Thyroid gland (tissue), 4 donors: ENCODE data around the gene SMURF1. TPM values are rescaled to one million over a fixed set of nuclear protein-coding genes. Genes with fewer than 3 reads are reported as not detected.

Experiments
- DNase-seq, 2 donors: peaks; one replicate each; pipeline ENCODE4 v3.0.0-alpha.2; 2019
- H3K27ac ChIP-seq, 3 donors: fragments of 200-600 bp; sonication (generic); 1 replicate in 2 of 3; 2 replicates in 1 of 3; pipeline ENCODE4 v1.5.1; 2016 to 2019; ENCODE audit warnings: mild to moderate bottlenecking in 1 of 3, moderate library complexity in 1 of 3
- H3K27me3 ChIP-seq: fragments of 200-600 bp; sonication (generic); one replicate; pipeline ENCODE4 v1.5.1; 2019
- H3K36me3 ChIP-seq, 2 donors: fragments of 200-600 bp; sonication (generic); one replicate each; pipeline ENCODE4 v1.5.1; 2016 to 2019
- H3K4me1 ChIP-seq, 2 donors: fragments of 200-600 bp; sonication (generic); one replicate each; pipeline ENCODE4 v1.5.1; 2017 to 2019
- H3K4me3 ChIP-seq, 3 donors: fragments of 200-600 bp; sonication (generic); replicated peaks in 1 of 3; 1 replicate in 2 of 3; 2 replicates in 1 of 3; pipeline ENCODE4 v1.5.1; 2016; ENCODE audit warnings: mild to moderate bottlenecking in 1 of 3
- H3K9me3 ChIP-seq: fragments of 200-600 bp; sonication (generic); one replicate; pipeline ENCODE4 v1.5.1; 2017
- POLR2A ChIP-seq, 2 donors: fragments of 450-650 bp; IDR thresholded peaks; one replicate each; pipeline ENCODE4 v1.6.1; 2017; ENCODE audit warnings: antibody characterized with exemption in 2 of 2, mild to moderate bottlenecking in 2 of 2, moderate library complexity in 1 of 2
- WGBS, 2 donors: methylation state at CpG; one replicate each; pipeline ENCODE4 v1.1.5; 2017; 5-methylcytosine and 5-hydroxymethylcytosine counted together
- intact Hi-C: fragments of 100-400 bp; cut with DNase I; formaldehyde crosslinking; loops from one replicate; pipeline ENCODE4 v1.15.1; 2023
- total RNA-seq, 4 donors: library from RNA; depleted of rRNA; stranded (reverse); fragments of >200 nt; gene quantifications; one replicate each; pipeline ENCODE4 v1.2.3, GENCODE V29; 2016
- TF ChIP-seq, protein P1 (sequence below), 6 experiments: fragments of 200-600 bp in 3 of 6; fragments of 450-650 bp in 3 of 6; sonication (generic) in 3 of 6; IDR thresholded peaks; one replicate each; pipeline ENCODE4 v1.5.1; 2016 to 2019; ENCODE audit warnings: antibody characterized with exemption in 6 of 6, mild to moderate bottlenecking in 2 of 6, inconsistent platforms in 1 of 6, moderate library complexity in 1 of 6

Gene SMURF1
- total RNA-seq, 4 donors from 2014 or later: 13.9 to 20.6 (median 16.7) TPM

DNA sequence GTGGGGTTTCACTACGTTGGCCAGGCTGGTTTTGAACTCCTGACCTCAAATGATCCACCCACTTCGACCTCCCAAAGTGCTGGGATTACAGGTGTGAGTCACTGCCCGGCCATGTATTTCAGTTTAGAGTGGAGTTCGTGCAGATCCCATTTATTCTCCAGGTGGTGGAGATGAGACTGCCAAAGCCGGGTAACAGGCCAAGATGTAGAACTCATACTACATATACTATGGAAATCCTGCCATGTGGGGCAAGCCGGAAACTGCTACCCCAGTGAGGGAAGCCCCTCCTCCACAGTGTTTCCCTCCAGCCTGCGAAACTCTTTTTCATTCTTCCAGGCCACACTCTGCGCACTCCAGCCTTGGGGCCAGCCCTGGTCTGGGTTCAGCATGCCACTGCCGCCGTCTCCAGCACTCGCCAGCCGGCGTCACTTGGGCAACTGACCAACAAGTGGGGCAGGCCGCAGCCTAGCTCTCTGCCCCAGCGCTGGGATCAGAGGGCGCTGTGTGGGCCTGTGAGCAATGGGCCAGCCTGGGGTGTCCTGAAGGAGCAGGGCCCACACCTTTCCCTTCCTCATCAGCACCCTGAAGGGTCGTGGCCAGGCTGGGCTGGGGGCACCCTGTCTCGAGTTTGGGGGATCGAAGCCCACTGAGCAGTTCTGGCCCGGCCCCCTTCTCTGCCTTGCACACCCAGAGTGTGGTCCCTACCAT is 143.6 kb downstream of the SMURF1 start:
- Histone ChIP-seq H3K27ac (no peak overlapping the region), H3K4me1 (peaks cover 3% of the 10 kb centered on the region in 2 donors), H3K36me3 (peaks cover 16 to 37% of the 10 kb centered on the region in 2 donors), H3K4me3 (no peak overlapping the region), H3K27me3 (no peaks in the 10 kb centered on the region), H3K9me3 (no peaks in the 10 kb centered on the region)
- no peak for DNase-seq
- intact Hi-C loops: no loop called here
- 97 to 99% methylated on average over 19 of the region's 20 CpGs for WGBS, 2 donors
- no peak for TF ChIP-seq POLR2A (IDR thresholded peaks at IDR 0.05)
- TF ChIP-seq, protein P1, sequence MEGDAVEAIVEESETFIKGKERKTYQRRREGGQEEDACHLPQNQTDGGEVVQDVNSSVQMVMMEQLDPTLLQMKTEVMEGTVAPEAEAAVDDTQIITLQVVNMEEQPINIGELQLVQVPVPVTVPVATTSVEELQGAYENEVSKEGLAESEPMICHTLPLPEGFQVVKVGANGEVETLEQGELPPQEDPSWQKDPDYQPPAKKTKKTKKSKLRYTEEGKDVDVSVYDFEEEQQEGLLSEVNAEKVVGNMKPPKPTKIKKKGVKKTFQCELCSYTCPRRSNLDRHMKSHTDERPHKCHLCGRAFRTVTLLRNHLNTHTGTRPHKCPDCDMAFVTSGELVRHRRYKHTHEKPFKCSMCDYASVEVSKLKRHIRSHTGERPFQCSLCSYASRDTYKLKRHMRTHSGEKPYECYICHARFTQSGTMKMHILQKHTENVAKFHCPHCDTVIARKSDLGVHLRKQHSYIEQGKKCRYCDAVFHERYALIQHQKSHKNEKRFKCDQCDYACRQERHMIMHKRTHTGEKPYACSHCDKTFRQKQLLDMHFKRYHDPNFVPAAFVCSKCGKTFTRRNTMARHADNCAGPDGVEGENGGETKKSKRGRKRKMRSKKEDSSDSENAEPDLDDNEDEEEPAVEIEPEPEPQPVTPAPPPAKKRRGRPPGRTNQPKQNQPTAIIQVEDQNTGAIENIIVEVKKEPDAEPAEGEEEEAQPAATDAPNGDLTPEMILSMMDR (IDR thresholded peaks at IDR 0.05): no peak

DNA sequence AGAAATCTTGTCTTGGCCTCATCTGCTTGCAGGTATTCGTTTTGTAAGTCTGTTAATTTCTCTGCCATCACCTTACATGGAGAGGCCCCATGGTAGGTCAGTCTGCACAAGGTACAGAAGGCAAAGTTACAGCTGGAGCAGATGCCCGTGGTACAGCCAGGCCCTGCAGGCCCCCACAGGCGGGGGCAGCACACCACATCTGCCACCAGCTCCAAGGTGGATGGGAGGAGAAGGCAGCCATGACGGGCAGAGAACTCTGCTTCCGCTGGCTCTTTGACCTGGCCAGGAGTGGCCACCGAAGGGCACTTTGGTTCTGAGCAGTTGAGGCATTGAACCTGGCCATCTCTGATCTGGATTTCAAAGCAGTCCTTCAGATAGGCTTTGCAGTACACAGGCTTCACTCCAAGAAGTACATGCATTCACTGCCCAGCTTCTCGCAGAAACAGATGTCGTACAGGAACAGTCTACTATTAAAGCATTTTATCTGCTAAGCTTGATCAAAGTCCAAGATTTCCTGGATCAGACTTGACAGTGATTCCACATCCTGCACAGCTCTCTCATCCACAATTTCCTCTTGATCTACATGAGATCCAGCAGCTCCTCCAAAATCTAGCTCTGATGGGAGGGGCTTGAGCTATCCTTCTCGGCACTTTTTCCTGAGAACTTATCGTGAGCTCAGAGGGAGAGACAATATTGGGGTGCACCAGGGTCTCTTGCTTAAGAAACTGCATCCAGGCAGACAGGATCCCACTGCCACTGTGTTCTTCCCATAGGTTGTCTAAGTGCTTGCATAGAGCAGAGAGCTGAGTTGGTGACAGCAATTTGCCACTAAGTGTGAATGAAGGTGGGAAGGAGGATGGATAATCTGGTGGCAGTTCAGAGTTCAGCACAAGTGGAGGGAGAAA is 144.8 kb downstream of the SMURF1 start:
- H3K36me3 ChIP-seq: peaks cover 15 to 41% of the 10 kb centered on the region in 2 donors
- no peaks in the 10 kb centered on the region for H3K9me3 ChIP-seq
- intact Hi-C loops: no loop called here
- no peak overlapping the region for H3K27ac ChIP-seq
- 84 to 86% methylated on average over 10 of the region's 10 CpGs for WGBS, 2 donors
- no peak overlapping the region for H3K4me3 ChIP-seq
- no peak for DNase-seq
- TF ChIP-seq, protein P1 (IDR thresholded peaks at IDR 0.05): no peak
- TF ChIP-seq POLR2A (IDR thresholded peaks at IDR 0.05): no peak
- H3K4me1 ChIP-seq: peaks cover 3% of the 10 kb centered on the region in 2 donors
- H3K27me3 ChIP-seq: no peaks in the 10 kb centered on the region

DNA sequence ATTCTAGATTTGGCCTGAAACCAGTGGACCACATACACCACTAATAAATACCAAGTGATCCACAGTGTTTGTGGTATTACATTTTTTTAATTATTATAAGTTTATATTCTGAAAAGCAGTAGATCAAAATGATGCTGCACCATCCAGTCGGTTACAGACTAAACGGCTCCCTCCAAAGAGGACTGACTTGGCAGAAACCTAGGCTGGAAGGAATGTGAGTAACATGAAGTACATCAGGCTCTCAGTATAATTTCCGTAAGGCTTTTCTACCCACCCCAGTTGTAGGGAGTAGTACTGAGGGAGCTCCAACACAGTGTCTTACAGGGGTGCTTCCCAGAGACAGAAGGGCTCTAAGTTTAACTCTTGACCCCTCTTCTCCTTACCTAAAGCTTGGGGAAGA is 146.1 kb downstream of the SMURF1 start:
- DNase-seq: no peak
- H3K36me3 ChIP-seq: peaks cover 27 to 53% of the 10 kb centered on the region in 2 donors
- no peaks in the 10 kb centered on the region for H3K27me3 ChIP-seq
- WGBS, 2 donors: 83 to 89% methylated on average over 3 of the region's 3 CpGs
- no peaks in the 10 kb centered on the region for H3K9me3 ChIP-seq
- H3K4me3 ChIP-seq: no peak overlapping the region
- no peaks in the 10 kb centered on the region for H3K4me1 ChIP-seq
- intact Hi-C loops: no loop called here
- TF ChIP-seq, protein P1 (IDR thresholded peaks at IDR 0.05): no peak
- TF ChIP-seq POLR2A (IDR thresholded peaks at IDR 0.05): no peak
- no peak overlapping the region for H3K27ac ChIP-seq

DNA sequence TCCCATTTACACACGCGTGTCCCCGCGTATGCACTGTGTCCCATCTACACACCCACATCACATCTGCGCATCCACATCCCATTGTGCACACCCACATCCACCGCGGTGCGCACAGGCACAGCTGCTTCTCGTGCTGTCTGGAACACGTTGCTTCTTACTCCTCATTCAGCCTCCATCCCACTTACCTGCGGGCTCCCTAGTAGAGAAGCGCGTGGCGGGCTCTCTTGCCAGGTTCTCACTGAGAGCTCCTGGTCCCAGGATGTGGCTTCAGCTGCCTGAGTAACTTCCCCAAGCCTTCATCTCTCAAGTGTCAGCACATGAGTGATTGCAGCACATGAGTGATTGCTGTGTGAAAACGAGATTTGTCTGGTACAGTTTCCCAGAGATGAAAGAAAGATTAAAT is 147.8 kb downstream of the SMURF1 start:
- WGBS, 2 donors: 90 to 92% methylated on average over 15 of the region's 15 CpGs
- no peak for DNase-seq
- intact Hi-C loops: no loop called here
- Histone ChIP-seq H3K9me3 (no peaks in the 10 kb centered on the region), H3K36me3 (peaks cover 44 to 67% of the 10 kb centered on the region in 2 donors), H3K4me3 (no peak overlapping the region), H3K4me1 (no peaks in the 10 kb centered on the region), H3K27me3 (no peaks in the 10 kb centered on the region), H3K27ac (no peak overlapping the region)
- TF ChIP-seq, protein P1 (IDR thresholded peaks at IDR 0.05): no peak
- no peak for TF ChIP-seq POLR2A (IDR thresholded peaks at IDR 0.05)
